Skeletal muscle satellite cell (primary cell): ENCODE data around the gene CDK19.

Source experiments
- H3K27me3 ChIP-seq: 2 replicates; pipeline ENCODE4 v1.7.0; 2013; ENCODE audit warnings: low read length; ENCODE audit not compliant: control insufficient read depth, insufficient read depth
- H3K36me3 ChIP-seq: 2 replicates; pipeline ENCODE4 v1.7.0; 2013; ENCODE audit warnings: mild to moderate bottlenecking, control low read depth, low read length; ENCODE audit not compliant: insufficient read depth
- H3K4me1 ChIP-seq: 2 replicates; pipeline ENCODE4 v1.7.0; 2013; ENCODE audit warnings: low read length; ENCODE audit not compliant: control insufficient read depth, insufficient read depth
- H3K4me2 ChIP-seq: 2 replicates; pipeline ENCODE4 v1.7.0; 2013; ENCODE audit warnings: mild to moderate bottlenecking, low read length
- H3K4me3 ChIP-seq: 2 replicates; pipeline ENCODE4 v1.7.0; 2013; ENCODE audit warnings: low read length
- H3K9ac ChIP-seq: 2 replicates; pipeline ENCODE4 v1.7.0; 2013; ENCODE audit warnings: mild to moderate bottlenecking, low read depth, low read length, moderate library complexity
- H3K9me3 ChIP-seq: replicated peaks from 2 replicates; pipeline ENCODE4 v1.7.0; 2013; ENCODE audit warnings: mild to moderate bottlenecking, control low read depth, low read length

The CDK19 gene

GRCh38 chr6:110833831-110834230, 18.6 kb upstream of the CDK19 start:
- no peaks in the 10 kb centered on the region for H3K9me3 ChIP-seq
- H3K27me3 ChIP-seq, result no peaks in the 10 kb centered on the region
- H3K9ac ChIP-seq, result no peak overlapping the region
- no peaks in the 10 kb centered on the region for H3K4me1 ChIP-seq
- no peaks in the 10 kb centered on the region for H3K36me3 ChIP-seq
- H3K4me3 ChIP-seq, result no peak overlapping the region
- no peak overlapping the region for H3K4me2 ChIP-seq

- H3K4me3 ChIP-seq, result no peak overlapping the region
- no peaks in the 10 kb centered on the region for H3K27me3 ChIP-seq
- no peaks in the 10 kb centered on the region for H3K36me3 ChIP-seq
- no peak overlapping the region for H3K4me2 ChIP-seq
- no peaks in the 10 kb centered on the region for H3K4me1 ChIP-seq
- H3K9ac ChIP-seq, result no peak overlapping the region
- no peaks in the 10 kb centered on the region for H3K9me3 ChIP-seq
These were observed 16.1 kb upstream of the CDK19 start for GRCh38 chr6:110831405-110831804.

- no peaks in the 10 kb centered on the region for H3K9me3 ChIP-seq
- H3K9ac ChIP-seq, result no peak overlapping the region
- no peaks in the 10 kb centered on the region for H3K27me3 ChIP-seq
- H3K4me2 ChIP-seq, result no peak overlapping the region
- no peaks in the 10 kb centered on the region for H3K36me3 ChIP-seq
- H3K4me3 ChIP-seq, result no peak overlapping the region
- H3K4me1 ChIP-seq, result no peaks in the 10 kb centered on the region
These were observed 13.1 kb upstream of the CDK19 start for GRCh38 chr6:110828396-110828795.

- no peaks in the 10 kb centered on the region for H3K9me3 ChIP-seq
- H3K9ac ChIP-seq, result no peak overlapping the region
- no peaks in the 10 kb centered on the region for H3K4me1 ChIP-seq
- H3K4me2 ChIP-seq, result no peak overlapping the region
- no peaks in the 10 kb centered on the region for H3K27me3 ChIP-seq
- no peaks in the 10 kb centered on the region for H3K36me3 ChIP-seq
- no peak overlapping the region for H3K4me3 ChIP-seq
These were observed 11.2 kb upstream of the CDK19 start for GRCh38 chr6:110826236-110827129.

- peaks cover under 1% of the 10 kb centered on the region for H3K4me1 ChIP-seq
These were observed 7.9 kb upstream of the CDK19 start for GRCh38 chr6:110823146-110823545.

GRCh38 chr6:110822249-110822648, 7.0 kb upstream of the CDK19 start:
- Histone ChIP-seq H3K27me3 (no peaks in the 10 kb centered on the region), H3K9ac (no peak overlapping the region), H3K4me1 (peaks cover 5% of the 10 kb centered on the region), H3K36me3 (no peaks in the 10 kb centered on the region), H3K9me3 (no peaks in the 10 kb centered on the region), H3K4me2 (no peak overlapping the region), H3K4me3 (no peak overlapping the region)

More at GRCh38 chr6:110823146-110823545, 7.9 kb upstream of the CDK19 start:
- H3K36me3 ChIP-seq, result no peaks in the 10 kb centered on the region
- no peak overlapping the region for H3K9ac ChIP-seq
- H3K9me3 ChIP-seq, result no peaks in the 10 kb centered on the region
- H3K4me3 ChIP-seq, result no peak overlapping the region
- H3K4me2 ChIP-seq, result no peak overlapping the region
- no peaks in the 10 kb centered on the region for H3K27me3 ChIP-seq

- H3K36me3 ChIP-seq, result no peaks in the 10 kb centered on the region
- no peaks in the 10 kb centered on the region for H3K9me3 ChIP-seq
- peak overlapping the region; percentile 94 for H3K4me2 ChIP-seq
- H3K27me3 ChIP-seq, result no peaks in the 10 kb centered on the region
- no peak overlapping the region for H3K4me3 ChIP-seq
- H3K9ac ChIP-seq, result no peak overlapping the region
- peaks cover 20% of the 10 kb centered on the region for H3K4me1 ChIP-seq
These were observed 1.4 kb upstream of the CDK19 start for GRCh38 chr6:110816677-110817076.

- Histone ChIP-seq H3K9ac (peak overlapping the region; percentile 88), H3K4me3 (peak overlapping the region; percentile 86), H3K4me2 (peak overlapping the region; percentile 94), H3K9me3 (no peaks in the 10 kb centered on the region), H3K36me3 (no peaks in the 10 kb centered on the region), H3K4me1 (peaks cover 24% of the 10 kb centered on the region), H3K27me3 (no peaks in the 10 kb centered on the region)
These were observed 256 bp downstream of the CDK19 start for GRCh38 chr6:110815015-110815410.

GRCh38 chr6:110814102-110815014, 911 bp downstream of the CDK19 start:
- H3K36me3 ChIP-seq, result no peaks in the 10 kb centered on the region
- H3K9me3 ChIP-seq, result no peaks in the 10 kb centered on the region
- H3K27me3 ChIP-seq, result no peaks in the 10 kb centered on the region
- H3K4me2 ChIP-seq, result peak overlapping the region; percentile 94
- peak overlapping the region; percentile 86 for H3K4me3 ChIP-seq
- peak overlapping the region; percentile 88 for H3K9ac ChIP-seq
- H3K4me1 ChIP-seq, result peaks cover 24% of the 10 kb centered on the region

GRCh38 chr6:110813338-110814101, 1.7 kb downstream of the CDK19 start:
- H3K36me3 ChIP-seq, result no peaks in the 10 kb centered on the region
- peak overlapping the region; percentile 88 for H3K9ac ChIP-seq
- peak overlapping the region; percentile 86 for H3K4me3 ChIP-seq
- H3K27me3 ChIP-seq, result no peaks in the 10 kb centered on the region
- H3K9me3 ChIP-seq, result no peaks in the 10 kb centered on the region
- H3K4me1 ChIP-seq, result peaks cover 24% of the 10 kb centered on the region
- peak overlapping the region; percentile 94 for H3K4me2 ChIP-seq

- Histone ChIP-seq H3K9me3 (no peaks in the 10 kb centered on the region), H3K36me3 (no peaks in the 10 kb centered on the region), H3K4me3 (no peak overlapping the region), H3K9ac (no peak overlapping the region), H3K4me1 (peaks cover 19% of the 10 kb centered on the region), H3K27me3 (no peaks in the 10 kb centered on the region), H3K4me2 (no peak overlapping the region)
These were observed 2.5 kb downstream of the CDK19 start for GRCh38 chr6:110812719-110813118.
